Ectodermal cell (in vitro differentiated cells): Measurements from ENCODE around the gene PPP6R3.
"Not testable (repeated sequence)": the region's sequence is repeated elsewhere in the genome, so short reads cannot be mapped to it uniquely, and the experiment has no call there.

ENCODE experiments used
- H3K27ac ChIP-seq: 2 replicates; pipeline ENCODE4 v1.7.0; 2013; ENCODE audit warnings: mild to moderate bottlenecking, low read depth, low read length; ENCODE audit not compliant: insufficient read depth, poor library complexity, severe bottlenecking
- H3K27me3 ChIP-seq: 2 replicates; pipeline ENCODE4 v1.7.0; 2013; ENCODE audit warnings: mild to moderate bottlenecking, low read length; ENCODE audit not compliant: insufficient read depth, control insufficient read depth, poor library complexity, severe bottlenecking
- H3K36me3 ChIP-seq: one replicate; pipeline ENCODE4 v1.7.0; 2013; ENCODE audit warnings: low read length; ENCODE audit not compliant: control insufficient read depth, insufficient read depth
- H3K4me1 ChIP-seq: one replicate; pipeline ENCODE4 v1.7.0; 2013; ENCODE audit warnings: low read length; ENCODE audit not compliant: control insufficient read depth, insufficient read depth
- H3K4me3 ChIP-seq: 2 replicates; pipeline ENCODE4 v1.7.0; 2013; ENCODE audit warnings: low read depth, low read length, control low read depth; ENCODE audit not compliant: insufficient read depth
- H3K9me3 ChIP-seq: 2 replicates; pipeline ENCODE4 v1.7.0; 2013; ENCODE audit warnings: mild to moderate bottlenecking, low read length, moderate library complexity; ENCODE audit not compliant: control insufficient read depth
- WGBS, 2 experiments: methylation state at CpG; one replicate each; pipeline ENCODE4 v1.1.7; 2013; ENCODE audit warnings: missing lambda C conversion rate in 2 of 2; 5-methylcytosine and 5-hydroxymethylcytosine counted together

The PPP6R3 gene

DNA sequence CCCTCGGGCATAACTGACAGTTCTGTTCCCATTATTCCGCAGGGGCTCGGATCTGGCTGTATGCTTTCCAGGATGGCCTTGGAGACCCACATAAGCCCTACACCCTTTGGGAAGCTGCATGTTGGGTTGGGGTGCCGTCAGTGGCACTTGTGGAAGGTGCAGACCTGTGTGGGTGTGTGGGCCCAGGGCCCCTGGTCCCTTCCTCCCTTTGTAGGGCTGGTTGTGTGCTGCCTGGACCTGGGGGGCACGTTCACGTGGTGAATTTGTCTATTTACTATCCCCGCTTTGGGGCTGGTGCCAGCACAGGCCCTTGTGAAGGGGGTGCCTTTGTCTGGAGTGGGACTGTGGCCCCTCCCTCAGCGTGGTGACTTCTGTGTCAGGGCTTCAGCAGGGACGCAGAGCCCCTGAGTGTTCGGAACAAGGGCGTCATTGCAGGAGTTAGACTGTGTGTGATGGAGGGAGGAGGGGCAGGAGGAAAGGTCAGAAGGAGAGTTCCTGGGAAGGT lies 15.0 kb upstream of the PPP6R3 start:
- no peaks in the 10 kb centered on the region for H3K36me3 ChIP-seq
- H3K4me3 ChIP-seq = no peak overlapping the region
- peaks cover 14% of the 10 kb centered on the region for H3K4me1 ChIP-seq
- no peaks in the 10 kb centered on the region for H3K9me3 ChIP-seq
- 90% methylated on average over 11 of the region's 11 CpGs for WGBS, 2 experiments
- no peaks in the 10 kb centered on the region for H3K27me3 ChIP-seq
- H3K27ac ChIP-seq = no peak overlapping the region

DNA sequence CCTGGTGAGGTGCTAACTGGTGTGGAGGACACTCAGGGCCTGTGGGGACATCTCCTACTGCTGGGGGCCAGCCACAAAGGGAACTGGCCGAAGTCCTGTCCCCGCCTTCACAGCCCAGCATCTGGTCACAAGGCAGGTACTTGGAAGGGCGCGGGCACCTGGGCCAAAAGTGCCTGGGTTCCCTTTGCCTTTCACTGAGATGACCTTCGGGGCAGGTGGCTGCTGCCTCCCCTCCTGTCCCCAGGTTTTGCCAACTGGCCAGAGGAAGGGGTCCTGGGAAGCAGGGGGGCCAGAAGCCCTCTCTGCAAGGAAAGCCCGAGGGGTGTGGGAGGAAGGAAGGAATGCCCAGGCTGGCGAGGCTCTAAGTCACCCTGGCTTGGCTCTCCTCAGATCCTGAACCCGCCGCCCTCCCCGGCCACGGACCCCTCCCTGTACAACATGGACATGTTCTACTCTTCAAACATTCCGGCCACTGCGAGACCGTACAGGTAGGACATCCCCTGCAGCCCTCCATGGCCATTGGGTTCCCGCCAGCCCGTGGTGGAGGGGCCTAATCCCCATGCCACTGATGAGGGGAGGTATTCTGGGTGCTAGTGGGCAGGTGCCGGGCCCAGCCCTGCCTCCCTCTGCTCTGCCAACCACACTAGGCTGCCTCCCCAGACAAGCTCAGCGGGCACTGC lies 14.4 kb upstream of the PPP6R3 start:
- 94 to 96% methylated on average over 18 of the region's 18 CpGs for WGBS, 2 experiments
- Histone ChIP-seq H3K27ac (no peak overlapping the region), H3K4me3 (no peak overlapping the region), H3K9me3 (no peaks in the 10 kb centered on the region), H3K27me3 (no peaks in the 10 kb centered on the region), H3K36me3 (no peaks in the 10 kb centered on the region), H3K4me1 (peaks cover 11% of the 10 kb centered on the region)

DNA sequence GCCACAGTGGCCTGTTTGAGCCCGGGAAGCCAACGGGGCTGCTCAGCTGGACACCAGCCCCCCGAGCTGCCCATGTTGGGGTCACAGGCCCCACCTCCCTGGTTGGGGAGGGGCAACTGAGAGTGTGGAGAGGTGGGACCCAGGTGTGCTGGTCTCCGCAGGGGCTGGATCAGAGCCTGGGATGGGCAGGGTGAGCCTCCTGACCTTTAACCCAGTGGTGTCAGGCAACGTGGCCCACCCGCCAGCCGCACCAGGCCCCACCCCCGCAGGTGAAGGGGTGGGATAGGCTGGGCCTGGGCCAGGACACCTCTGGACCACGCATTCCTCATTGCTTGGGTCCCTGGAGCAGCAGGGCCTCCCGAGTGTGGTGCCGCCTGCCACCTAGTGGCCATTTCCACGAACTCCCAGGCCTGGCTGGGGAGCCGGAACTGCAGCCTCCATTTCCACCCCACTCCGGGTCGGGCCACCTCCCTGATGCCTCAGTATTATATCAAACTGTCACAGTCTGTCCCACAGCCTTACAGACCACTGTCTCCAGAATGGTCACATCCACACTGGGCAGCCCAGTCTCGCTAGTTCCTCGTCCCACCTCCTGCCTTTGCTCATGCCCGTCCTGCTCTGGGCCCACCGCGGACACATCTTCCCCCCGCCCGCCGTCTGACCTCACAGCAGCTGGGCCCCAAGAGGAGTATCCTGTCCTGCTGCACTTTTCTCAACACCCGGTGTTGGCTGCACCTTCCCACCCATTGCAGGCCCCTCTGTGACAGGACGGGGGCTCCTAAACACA lies 13.3 kb upstream of the PPP6R3 start:
- Histone ChIP-seq H3K4me1 (peaks cover under 1% of the 10 kb centered on the region), H3K27me3 (no peaks in the 10 kb centered on the region), H3K9me3 (no peaks in the 10 kb centered on the region), H3K27ac (no peak overlapping the region), H3K4me3 (no peak overlapping the region), H3K36me3 (no peaks in the 10 kb centered on the region)
- WGBS, 2 experiments = 58% methylated on average over 25 of the region's 25 CpGs

DNA sequence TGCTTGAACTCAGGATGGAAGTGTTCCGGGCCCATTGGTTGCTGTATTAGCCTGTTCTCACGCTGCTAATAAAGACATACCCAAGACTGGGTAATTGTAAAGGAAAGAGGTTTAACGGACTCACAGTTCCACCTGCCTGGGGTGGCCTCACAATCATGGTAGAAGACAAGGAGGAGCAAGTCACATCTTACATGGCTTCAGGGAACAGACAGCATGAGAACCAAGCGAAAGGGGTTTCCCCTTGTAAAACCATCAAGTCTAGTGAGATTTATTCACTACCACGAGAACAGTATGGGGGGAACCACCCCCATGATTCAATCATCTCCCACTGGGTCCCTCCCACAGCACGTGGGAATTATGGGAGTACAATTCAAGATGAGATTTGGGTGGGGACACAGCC lies 12.6 kb upstream of the PPP6R3 start:
- H3K36me3 ChIP-seq, H3K4me3 ChIP-seq, H3K9me3 ChIP-seq, H3K27ac ChIP-seq, H3K4me1 ChIP-seq, H3K27me3 ChIP-seq: not testable (repeated sequence)
- 93 to 94% methylated on average over 6 of the region's 6 CpGs for WGBS, 2 experiments

DNA sequence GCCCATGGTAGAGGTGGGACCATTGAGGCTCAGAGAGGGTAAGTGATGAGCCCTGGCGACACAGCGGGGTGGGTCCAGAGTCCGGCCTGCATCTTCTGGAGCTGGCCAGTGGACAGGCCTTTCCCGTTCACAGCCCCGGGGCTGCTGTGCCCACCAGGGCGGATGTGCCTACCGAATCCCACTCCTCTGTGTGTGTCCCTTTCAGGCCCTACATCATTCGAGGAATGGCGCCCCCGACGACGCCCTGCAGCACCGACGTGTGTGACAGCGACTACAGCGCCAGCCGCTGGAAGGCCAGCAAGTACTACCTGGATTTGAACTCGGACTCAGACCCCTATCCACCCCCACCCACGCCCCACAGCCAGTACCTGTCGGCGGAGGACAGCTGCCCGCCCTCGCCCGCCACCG lies 11.9 kb upstream of the PPP6R3 start:
- H3K27ac ChIP-seq = no peak overlapping the region
- no peaks in the 10 kb centered on the region for H3K36me3 ChIP-seq
- H3K9me3 ChIP-seq = no peaks in the 10 kb centered on the region
- 94 to 95% methylated on average over 25 of the region's 25 CpGs for WGBS, 2 experiments
- H3K4me1 ChIP-seq = no peaks in the 10 kb centered on the region
- no peak overlapping the region for H3K4me3 ChIP-seq
- H3K27me3 ChIP-seq = no peaks in the 10 kb centered on the region

DNA sequence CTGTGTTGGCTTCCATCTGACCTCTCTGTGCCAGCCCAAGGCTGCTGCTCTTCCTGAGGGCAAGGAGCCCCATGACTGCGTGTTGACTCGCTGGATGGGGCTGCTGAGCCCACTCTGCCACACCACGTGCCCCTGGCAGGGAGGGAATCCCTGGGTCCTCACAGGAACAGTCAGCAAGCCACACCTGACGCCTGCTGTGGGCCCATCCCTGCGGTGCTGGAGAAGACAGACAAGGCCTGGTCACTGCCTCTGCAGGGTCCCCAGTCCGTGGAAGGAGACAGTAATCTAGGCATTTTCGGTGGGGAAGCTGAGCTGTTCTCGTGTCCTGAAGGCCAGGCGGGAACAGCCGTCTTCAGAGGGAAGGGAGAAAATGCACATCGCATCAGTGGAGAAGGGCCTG lies 10.6 kb upstream of the PPP6R3 start:
- H3K4me1 ChIP-seq = no peaks in the 10 kb centered on the region
- WGBS, 2 experiments = 92 to 97% methylated on average over 11 of the region's 11 CpGs
- H3K9me3 ChIP-seq = no peaks in the 10 kb centered on the region
- H3K36me3 ChIP-seq = no peaks in the 10 kb centered on the region
- H3K27me3 ChIP-seq = no peaks in the 10 kb centered on the region
- no peak overlapping the region for H3K4me3 ChIP-seq
- H3K27ac ChIP-seq = no peak overlapping the region

DNA sequence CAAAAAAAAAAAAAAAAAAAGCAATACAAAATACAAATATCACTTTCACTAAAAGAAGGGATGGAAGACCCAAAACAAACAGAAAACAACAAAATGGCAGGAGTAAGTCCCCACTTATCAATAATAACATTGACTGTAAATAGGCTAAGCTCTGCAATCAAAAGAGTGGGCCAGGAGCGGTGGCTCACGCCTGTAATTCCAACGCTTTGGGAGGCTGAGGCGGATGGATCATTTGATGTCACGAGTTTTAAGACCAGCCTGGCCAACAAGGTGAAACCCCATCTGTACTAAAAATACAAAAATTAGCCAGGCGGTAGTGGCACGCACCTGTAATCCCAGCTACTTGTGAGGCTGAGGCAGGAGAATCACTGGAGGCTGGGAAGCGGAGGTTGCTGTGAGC lies 9.8 kb upstream of the PPP6R3 start:
- Histone ChIP-seq H3K9me3 (no peaks in the 10 kb centered on the region), H3K4me3 (no peak overlapping the region)

DNA sequence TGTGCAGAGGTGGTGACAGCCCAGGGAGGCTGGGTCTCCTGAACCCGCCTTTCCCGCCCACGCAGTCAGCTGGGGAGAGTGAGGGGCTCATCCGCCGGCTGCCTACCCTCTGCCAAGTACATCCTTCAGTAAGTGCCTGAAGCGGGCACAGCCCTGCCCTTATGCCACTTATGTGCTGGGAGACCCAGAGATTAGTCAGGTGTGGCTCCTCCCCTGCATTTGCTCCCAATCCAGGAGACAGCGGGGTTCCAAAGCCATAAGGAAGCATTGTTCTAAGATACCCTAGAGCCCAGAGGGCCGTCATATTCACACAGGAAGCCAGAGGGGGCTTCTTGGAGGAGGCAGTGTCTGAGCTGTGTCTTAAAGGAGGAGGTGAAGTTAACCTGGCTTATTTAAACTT lies 5.8 kb upstream of the PPP6R3 start:
- Histone ChIP-seq H3K27me3 (no peaks in the 10 kb centered on the region), H3K4me3 (no peak overlapping the region), H3K36me3 (no peaks in the 10 kb centered on the region), H3K27ac (no peak overlapping the region), H3K9me3 (no peaks in the 10 kb centered on the region), H3K4me1 (no peaks in the 10 kb centered on the region)
- WGBS, 2 experiments = 64 to 65% methylated on average over 8 of the region's 8 CpGs

More for the DNA sequence above, 9.8 kb upstream of the PPP6R3 start:
- H3K36me3 ChIP-seq = no peaks in the 10 kb centered on the region
- H3K4me1 ChIP-seq = no peaks in the 10 kb centered on the region
- H3K27me3 ChIP-seq = no peaks in the 10 kb centered on the region
- WGBS, 2 experiments = 91 to 94% methylated on average over 8 of the region's 8 CpGs
- no peak overlapping the region for H3K27ac ChIP-seq

DNA sequence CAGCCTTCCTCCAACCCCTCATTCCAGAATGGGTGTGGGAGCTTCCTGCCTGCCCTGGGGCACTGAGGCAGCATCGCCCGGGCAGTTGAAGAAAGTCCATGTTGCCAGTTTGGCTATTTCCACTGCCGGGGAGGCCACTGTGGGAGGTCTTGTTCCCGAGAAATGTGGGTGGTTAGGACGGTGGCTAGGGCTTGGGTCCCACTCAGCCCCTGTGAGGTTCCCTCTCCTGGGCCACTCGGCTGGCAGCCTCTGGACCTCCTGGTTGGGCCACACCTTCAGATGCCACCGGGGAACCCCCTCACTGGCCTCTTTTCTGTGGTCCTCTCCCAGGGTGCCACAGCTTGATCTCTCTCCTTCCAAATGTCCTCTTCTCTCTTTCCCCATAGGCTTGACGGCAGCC lies 5.1 kb upstream of the PPP6R3 start:
- no peak overlapping the region for H3K4me3 ChIP-seq
- H3K27me3 ChIP-seq = no peaks in the 10 kb centered on the region
- WGBS, 2 experiments = 91 to 93% methylated on average over 8 of the region's 8 CpGs
- H3K4me1 ChIP-seq = no peaks in the 10 kb centered on the region
- H3K27ac ChIP-seq = no peak overlapping the region
- H3K36me3 ChIP-seq = no peaks in the 10 kb centered on the region
- H3K9me3 ChIP-seq = no peaks in the 10 kb centered on the region

DNA sequence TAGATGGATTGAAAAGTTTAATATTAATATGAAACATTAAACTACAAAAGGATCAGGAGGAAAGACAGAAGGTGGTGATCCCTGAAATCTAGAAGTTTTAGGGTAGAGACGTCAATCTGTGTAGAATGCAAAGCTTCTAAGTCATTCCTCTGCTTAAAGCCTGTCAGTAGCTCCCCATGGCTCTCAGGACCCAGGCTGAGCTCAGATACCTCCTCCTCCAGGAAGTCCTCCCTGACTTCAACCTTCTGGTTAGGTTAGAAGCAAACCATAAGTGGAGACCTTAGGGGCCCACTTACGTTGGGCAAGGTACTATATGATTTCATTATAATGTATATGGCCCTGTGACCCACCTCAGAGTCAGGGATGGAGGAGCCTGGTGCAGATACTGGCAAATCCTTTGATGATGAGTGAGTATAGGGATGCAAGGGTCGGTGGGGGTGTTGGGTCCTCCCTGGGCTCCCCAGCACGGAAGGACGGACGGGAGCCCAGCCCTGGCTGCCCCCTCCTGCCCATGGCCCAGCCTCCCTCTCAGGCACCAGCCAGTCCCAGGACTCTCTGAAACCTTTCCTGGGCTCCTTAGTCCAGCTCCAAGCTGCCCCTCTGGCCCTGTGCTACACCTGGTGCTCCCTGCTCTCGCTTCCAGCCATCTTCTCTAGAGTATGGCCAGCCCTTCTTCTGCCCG lies 3.2 kb upstream of the PPP6R3 start:
- no peak overlapping the region for H3K27ac ChIP-seq
- peaks cover 8% of the 10 kb centered on the region for H3K4me1 ChIP-seq
- WGBS, 2 experiments = 76 to 78% methylated on average over 8 of the region's 8 CpGs
- no peaks in the 10 kb centered on the region for H3K27me3 ChIP-seq
- no peak overlapping the region for H3K4me3 ChIP-seq
- H3K9me3 ChIP-seq = no peaks in the 10 kb centered on the region
- H3K36me3 ChIP-seq = no peaks in the 10 kb centered on the region
